NT2/D1 (cell line): ENCODE measurements around the gene LHFPL4.

Source experiments
- SUZ12 ChIP-seq: IDR thresholded peaks from 2 replicates; pipeline ENCODE4 v1.6.1; 2011; ENCODE audit not compliant: insufficient read length, insufficient read depth; ENCODE audit errors: extremely low read depth
- YY1 ChIP-seq: IDR thresholded peaks from 2 replicates; pipeline ENCODE4 v1.6.1; 2011; ENCODE audit not compliant: insufficient read length, insufficient read depth
- ZNF274 ChIP-seq: IDR thresholded peaks from 2 replicates; pipeline ENCODE4 v1.6.1; 2011; ENCODE audit warnings: mild to moderate bottlenecking, low read depth, low read length

- TF ChIP-seq YY1 (no peak), SUZ12 (no peak), ZNF274 (no peak)
These were observed 2.6 kb downstream of the LHFPL4 start for GRCh38 chr3:9550999-9551398.
